Breast epithelium (tissue), 4 donors: ENCODE data around the gene TTLL10. TPM values are rescaled to one million over a fixed set of nuclear protein-coding genes. Genes with fewer than 3 reads are reported as not detected.

Source experiments
- DNase-seq, 2 donors: peaks; one replicate each; pipeline ENCODE4 v3.0.0-alpha.2; 2019; ENCODE audit warnings: low spot score in 2 of 2
- H3K27ac ChIP-seq, 2 donors: fragments of 200-600 bp; sonication (generic) in 1 of 2; one replicate each; pipeline ENCODE4 v1.5.1; 2016 to 2019; ENCODE audit warnings: mild to moderate bottlenecking in 1 of 2
- H3K27me3 ChIP-seq, 2 donors: fragments of 200-600 bp; sonication (generic) in 1 of 2; one replicate each; pipeline versions ENCODE4 v1.5.1 to v1.6.0; 2017 to 2019; ENCODE audit warnings: control low read depth in 1 of 2, mild to moderate bottlenecking in 1 of 2
- H3K36me3 ChIP-seq: fragments of 200-600 bp; one replicate; pipeline ENCODE4 v1.5.1; 2019
- H3K4me1 ChIP-seq, 2 donors: fragments of 200-600 bp; sonication (generic); one replicate each; pipeline ENCODE4 v1.5.1; 2016 to 2019; ENCODE audit warnings: control low read depth in 1 of 2
- H3K4me3 ChIP-seq, 3 donors: fragments of 200-600 bp; sonication (generic); 1 replicate in 2 of 3; 2 replicates in 1 of 3; pipeline ENCODE4 v1.5.1; 2016 to 2019; ENCODE audit warnings: mild to moderate bottlenecking in 3 of 3, moderate library complexity in 2 of 3
- H3K9me3 ChIP-seq, 2 donors: fragments of 200-600 bp; sonication (generic) in 1 of 2; one replicate each; pipeline ENCODE4 v1.5.1; 2016 to 2019; ENCODE audit warnings: control low read depth in 1 of 2
- POLR2A ChIP-seq: fragments of 450-650 bp; IDR thresholded peaks from one replicate; pipeline ENCODE4 v1.6.1; 2016; ENCODE audit warnings: antibody characterized with exemption, mild to moderate bottlenecking, moderate library complexity
- POLR2AphosphoS5 ChIP-seq, 3 donors: sonication (generic); formaldehyde crosslinking; IDR thresholded peaks; one replicate each; pipeline ENCODE4 v1.6.1; 2017; ENCODE audit warnings: antibody characterized with exemption in 3 of 3
- intact Hi-C: fragments of 100-400 bp; cut with DNase I; formaldehyde crosslinking; loops from one replicate; pipeline ENCODE4 v1.15.1; 2023; ENCODE audit warnings: low total_unique reads
- total RNA-seq, 3 donors: library from RNA; depleted of rRNA; stranded (reverse); fragments of >200 nt; gene quantifications; one replicate each; pipeline ENCODE4 v1.1.0, GENCODE V29; 2016
- TF ChIP-seq, protein P1 (sequence below), 3 donors: fragments of 450-650 bp; IDR thresholded peaks; one replicate each; pipeline ENCODE4 v1.5.1; 2016 to 2017; ENCODE audit warnings: antibody characterized with exemption in 3 of 3, mild to moderate bottlenecking in 3 of 3, moderate library complexity in 3 of 3

The TTLL10 gene
- total RNA-seq, 3 donors from 2014 or later = 0.15 to 0.33 (median 0.16) TPM

DNA sequence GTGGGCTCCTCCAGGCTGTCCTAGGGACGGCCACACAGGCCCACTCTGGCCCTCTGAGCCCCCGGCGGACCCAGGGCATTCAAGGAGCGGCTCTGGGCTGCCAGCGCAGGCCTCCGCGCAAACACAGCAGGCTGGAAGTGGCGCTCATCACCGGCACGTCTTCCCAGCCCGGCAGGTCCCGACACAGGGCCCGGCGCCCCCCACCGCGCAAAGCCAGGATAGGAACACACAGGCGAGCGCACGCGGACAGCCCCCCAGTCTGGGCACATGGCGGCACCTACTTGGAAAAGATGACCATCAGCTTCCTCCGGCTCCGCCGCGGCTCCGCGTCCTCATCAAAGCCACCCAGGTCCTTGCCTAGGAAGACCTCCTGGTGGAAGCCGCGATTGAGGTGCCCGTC is 54.5 kb downstream of the TTLL10 start:
- TF ChIP-seq POLR2AphosphoS5 (IDR thresholded peaks at IDR 0.05) = no peak
- TF ChIP-seq, protein P1, sequence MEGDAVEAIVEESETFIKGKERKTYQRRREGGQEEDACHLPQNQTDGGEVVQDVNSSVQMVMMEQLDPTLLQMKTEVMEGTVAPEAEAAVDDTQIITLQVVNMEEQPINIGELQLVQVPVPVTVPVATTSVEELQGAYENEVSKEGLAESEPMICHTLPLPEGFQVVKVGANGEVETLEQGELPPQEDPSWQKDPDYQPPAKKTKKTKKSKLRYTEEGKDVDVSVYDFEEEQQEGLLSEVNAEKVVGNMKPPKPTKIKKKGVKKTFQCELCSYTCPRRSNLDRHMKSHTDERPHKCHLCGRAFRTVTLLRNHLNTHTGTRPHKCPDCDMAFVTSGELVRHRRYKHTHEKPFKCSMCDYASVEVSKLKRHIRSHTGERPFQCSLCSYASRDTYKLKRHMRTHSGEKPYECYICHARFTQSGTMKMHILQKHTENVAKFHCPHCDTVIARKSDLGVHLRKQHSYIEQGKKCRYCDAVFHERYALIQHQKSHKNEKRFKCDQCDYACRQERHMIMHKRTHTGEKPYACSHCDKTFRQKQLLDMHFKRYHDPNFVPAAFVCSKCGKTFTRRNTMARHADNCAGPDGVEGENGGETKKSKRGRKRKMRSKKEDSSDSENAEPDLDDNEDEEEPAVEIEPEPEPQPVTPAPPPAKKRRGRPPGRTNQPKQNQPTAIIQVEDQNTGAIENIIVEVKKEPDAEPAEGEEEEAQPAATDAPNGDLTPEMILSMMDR (IDR thresholded peaks at IDR 0.05) = no peak
- TF ChIP-seq POLR2A = no peak
- H3K36me3 ChIP-seq = peaks cover 10% of the 10 kb centered on the region
- no peak for DNase-seq
- intact Hi-C loops = no loop called here
- H3K9me3 ChIP-seq = no peaks in the 10 kb centered on the region
- peaks cover 11 to 19% of the 10 kb centered on the region in 2 donors for H3K4me1 ChIP-seq
- no peaks in the 10 kb centered on the region for H3K27me3 ChIP-seq
- H3K4me3 ChIP-seq = no peak overlapping the region
- no peak overlapping the region for H3K27ac ChIP-seq

DNA sequence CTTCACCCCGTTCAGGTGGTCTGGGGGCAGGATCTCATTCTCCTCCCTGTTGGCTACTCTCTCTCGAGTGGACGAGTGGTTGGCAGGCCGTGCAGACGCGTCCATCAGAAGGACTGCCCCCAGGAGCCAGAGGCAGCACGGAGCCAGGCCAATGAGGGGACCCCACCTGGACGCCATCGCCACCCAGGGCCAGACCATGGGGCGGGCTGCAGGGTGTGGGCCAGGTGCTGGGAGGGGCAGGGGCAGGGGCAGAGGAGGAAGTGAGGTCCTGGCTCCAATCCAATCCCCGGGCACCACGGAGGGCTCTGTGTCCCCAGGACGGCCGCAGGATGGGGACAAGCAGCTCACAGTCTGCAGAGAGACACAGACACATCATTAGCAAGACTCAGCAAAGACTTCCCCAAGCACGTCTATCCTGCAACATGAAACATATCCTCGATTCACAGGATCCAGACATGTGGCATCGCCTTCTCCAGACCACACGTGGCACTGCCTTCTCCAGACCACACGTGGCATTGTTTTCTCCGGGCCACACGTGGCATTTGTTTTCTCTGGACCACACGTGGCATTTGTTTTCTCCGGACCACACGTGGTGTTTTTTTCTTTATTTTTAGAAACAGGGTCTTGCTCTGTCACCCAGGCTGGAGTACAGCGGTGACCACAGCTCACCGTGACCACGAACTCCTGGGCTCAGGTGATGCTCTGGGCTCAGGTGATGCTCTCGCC is 55.1 kb downstream of the TTLL10 start:
- intact Hi-C loops = no loop called here
- Histone ChIP-seq H3K36me3 (peaks cover 10% of the 10 kb centered on the region), H3K4me3 (no peak overlapping the region), H3K9me3 (no peaks in the 10 kb centered on the region), H3K27me3 (no peaks in the 10 kb centered on the region), H3K27ac (no peak overlapping the region), H3K4me1 (peaks cover 11 to 19% of the 10 kb centered on the region in 2 donors)
- TF ChIP-seq POLR2AphosphoS5 (IDR thresholded peaks at IDR 0.05) (no peak), POLR2A (no peak)
- TF ChIP-seq, protein P1 (IDR thresholded peaks at IDR 0.05) = no peak
- no peak for DNase-seq

DNA sequence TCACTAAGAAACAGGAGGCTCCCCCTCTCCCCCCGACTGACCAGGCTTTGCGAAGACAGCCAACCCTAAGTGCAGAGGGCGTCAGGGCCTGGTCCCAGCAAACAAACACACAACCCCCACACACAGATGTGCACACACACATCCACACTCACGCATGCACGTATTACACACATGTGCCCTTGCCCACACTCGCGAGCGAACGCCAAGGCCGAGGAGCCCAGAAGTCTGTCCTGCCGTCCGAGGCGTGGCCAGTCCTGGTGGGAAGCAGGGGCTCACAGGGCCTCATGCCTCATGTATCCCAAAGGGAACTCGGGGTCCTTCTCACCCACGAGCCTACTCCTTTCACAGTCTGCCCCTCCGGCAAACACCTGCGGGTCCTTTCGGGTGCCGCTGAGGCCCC is 56.1 kb downstream of the TTLL10 start:
- Histone ChIP-seq H3K9me3 (no peaks in the 10 kb centered on the region), H3K27ac (no peak overlapping the region), H3K4me3 (peak overlapping the region in 1 of 3 donors; percentile 88), H3K4me1 (peaks cover 11 to 19% of the 10 kb centered on the region in 2 donors), H3K27me3 (no peaks in the 10 kb centered on the region), H3K36me3 (peaks cover 10% of the 10 kb centered on the region)
- intact Hi-C loops = loop anchor here (10.0 kb wide), 1 partner anchor 105 kb away; no protein-coding TSS in a partner anchor
- no peak for TF ChIP-seq POLR2A
- TF ChIP-seq, protein P1 (IDR thresholded peaks at IDR 0.05) = no peak
- TF ChIP-seq POLR2AphosphoS5 (IDR thresholded peaks at IDR 0.05) = no peak
- no peak for DNase-seq

DNA sequence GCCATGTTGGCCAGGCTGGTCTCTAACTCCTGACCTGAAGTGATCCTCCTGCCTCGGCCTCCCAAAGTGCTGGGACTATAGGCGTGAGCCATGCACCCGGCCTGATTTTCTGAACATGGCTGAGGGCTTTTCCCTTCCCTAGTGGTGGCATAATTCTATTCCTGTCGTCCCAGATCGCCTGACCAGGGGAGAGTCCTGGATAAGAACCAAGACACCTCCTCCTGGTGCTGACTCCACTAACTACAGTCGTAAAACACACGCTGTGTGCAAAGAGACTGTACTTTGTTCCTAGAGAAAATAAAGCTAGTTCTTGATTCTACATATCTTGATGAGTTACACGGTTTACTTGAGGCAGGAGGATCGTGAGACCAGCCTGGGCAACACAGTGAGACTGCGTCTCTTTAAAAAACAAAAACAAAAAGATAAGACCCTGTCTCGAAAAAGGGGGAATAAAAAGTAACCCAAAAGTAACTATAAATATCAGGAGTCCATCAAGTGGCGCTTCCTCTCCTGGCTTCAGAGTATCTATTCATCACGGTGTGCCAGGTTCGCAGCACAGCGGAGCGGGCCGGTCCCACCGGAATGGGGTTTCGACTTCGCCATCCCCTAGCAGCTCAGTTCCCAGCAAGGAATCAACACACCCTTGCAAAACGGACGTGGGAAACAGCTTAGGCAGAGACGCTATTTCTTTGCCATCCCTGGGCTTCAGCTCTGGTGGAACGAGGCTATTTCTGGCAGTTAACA is 57.1 kb downstream of the TTLL10 start:
- no peak for DNase-seq
- Histone ChIP-seq H3K27me3 (no peaks in the 10 kb centered on the region), H3K36me3 (peaks cover 10% of the 10 kb centered on the region), H3K9me3 (no peaks in the 10 kb centered on the region), H3K27ac (peak overlapping the region; percentile 89 to 91), H3K4me3 (peak overlapping the region; percentile 88 to 99 (median 98)), H3K4me1 (peaks cover 11 to 19% of the 10 kb centered on the region in 2 donors)
- intact Hi-C loops = loop anchor here (10.0 kb wide), 1 partner anchor 106 kb away; no protein-coding TSS in a partner anchor
- TF ChIP-seq POLR2AphosphoS5 (IDR thresholded peaks at IDR 0.05) = no peak
- TF ChIP-seq POLR2A = no peak
- TF ChIP-seq, protein P1 (IDR thresholded peaks at IDR 0.05) = peak in 1 of 3 donors; percentile 17
